HG02870 (cell line): ENCODE measurements around the gene PATL1.
A peak's percentile ranks its signal among the peaks of the same experiment; 100 is the strongest.

Experiments used
- ATAC-seq: cut with Tn5 transposase; IDR thresholded peaks from one replicate; pipeline ENCODE4 v1.9.1; 2021; ENCODE audit warnings: mild to moderate bottlenecking, moderate library complexity; ENCODE audit not compliant: unreplicated experiment

Gene PATL1

GRCh38 chr11:59615637-59616395 lies 53.0 kb downstream of the PATL1 start, which contains the start of gene OSBP:
Gene OSBP, minus strand, starts transcription at chr11:59615774. Its CDS starts 110 bp downstream, at chr11:59615664.
- peak; percentile 88 for ATAC-seq

GRCh38 chr11:59615120-59615636 lies 53.7 kb downstream of the PATL1 start:
- ATAC-seq, result peak; percentile 4

- ATAC-seq, result no peak
Observed at GRCh38 chr11:59614277-59615119, 54.3 kb downstream of the PATL1 start.

GRCh38 chr11:59611570-59612565 lies 57.0 kb downstream of the PATL1 start:
- ATAC-seq, result no peak

- ATAC-seq, result no peak
Observed at GRCh38 chr11:59610289-59610688, 58.5 kb downstream of the PATL1 start.

GRCh38 chr11:59607703-59608454 lies 61.0 kb downstream of the PATL1 start:
- ATAC-seq, result no peak

GRCh38 chr11:59602432-59602831 lies 66.4 kb downstream of the PATL1 start:
- no peak for ATAC-seq

- no peak for ATAC-seq
Observed at GRCh38 chr11:59601788-59602187, 67.0 kb downstream of the PATL1 start.

- ATAC-seq, result no peak
Observed at GRCh38 chr11:59600636-59601035, 68.2 kb downstream of the PATL1 start.

GRCh38 chr11:59600234-59600633 lies 68.6 kb downstream of the PATL1 start:
- no peak for ATAC-seq

GRCh38 chr11:59598961-59599360 lies 69.9 kb downstream of the PATL1 start:
- no peak for ATAC-seq
